Effector memory CD4-positive, alpha-beta T cell (primary cell): ENCODE data around the gene HOOK1.

ENCODE experiments used
- DNase-seq, 3 donors: peaks; one replicate each; pipeline ENCODE4 v3.0.0-alpha.2; 2020
- H3K27ac ChIP-seq: 2 replicates; pipeline ENCODE4 v1.7.0; 2013; ENCODE audit warnings: mild to moderate bottlenecking, low read length, moderate library complexity; ENCODE audit not compliant: insufficient read depth, poor library complexity, severe bottlenecking
- H3K27me3 ChIP-seq: replicated peaks from 2 replicates; pipeline ENCODE4 v1.7.0; 2013; ENCODE audit warnings: mild to moderate bottlenecking, low read length; ENCODE audit not compliant: insufficient read depth, control insufficient read depth, poor library complexity, severe bottlenecking
- H3K36me3 ChIP-seq: 2 replicates; pipeline ENCODE4 v1.7.0; 2013; ENCODE audit warnings: mild to moderate bottlenecking, low read length, moderate library complexity; ENCODE audit not compliant: control insufficient read depth, insufficient read depth
- H3K4me1 ChIP-seq: 2 replicates; pipeline ENCODE4 v1.7.0; 2013; ENCODE audit warnings: low read length, mild to moderate bottlenecking; ENCODE audit not compliant: control insufficient read depth, insufficient read depth, poor library complexity, severe bottlenecking
- H3K4me3 ChIP-seq: 2 replicates; pipeline ENCODE4 v1.7.0; 2013; ENCODE audit warnings: low read length, low read depth, mild to moderate bottlenecking; ENCODE audit not compliant: insufficient read depth, poor library complexity, severe bottlenecking
- H3K9me3 ChIP-seq: 2 replicates; pipeline ENCODE4 v1.7.0; 2013; ENCODE audit warnings: mild to moderate bottlenecking, low read length, moderate library complexity; ENCODE audit not compliant: control insufficient read depth

Gene HOOK1

DNA sequence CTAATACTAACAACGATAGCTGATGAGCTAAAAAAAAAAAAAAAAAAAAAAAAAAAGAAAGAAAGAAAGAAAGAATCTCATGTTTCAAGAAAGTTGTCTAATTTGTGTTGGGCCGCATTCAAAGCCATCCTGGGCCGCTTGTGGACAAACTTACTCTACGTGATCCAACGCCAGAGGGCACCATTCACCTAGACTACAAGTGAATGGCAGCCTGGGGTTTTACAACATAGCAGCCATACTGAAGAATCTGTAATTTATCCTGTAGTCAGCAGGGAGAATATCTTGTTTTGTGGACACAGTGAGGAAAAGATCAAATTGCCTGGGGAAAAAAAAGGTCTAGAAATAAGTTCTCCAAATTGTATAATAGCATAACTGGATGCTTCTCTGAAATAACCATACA lies 64.8 kb downstream of the HOOK1 start:
- no peaks in the 10 kb centered on the region for H3K36me3 ChIP-seq
- H3K27ac ChIP-seq: no peak overlapping the region
- no peaks in the 10 kb centered on the region for H3K4me1 ChIP-seq
- DNase-seq: no peak
- H3K27me3 ChIP-seq: no peaks in the 10 kb centered on the region
- H3K9me3 ChIP-seq: no peaks in the 10 kb centered on the region
- no peak overlapping the region for H3K4me3 ChIP-seq

DNA sequence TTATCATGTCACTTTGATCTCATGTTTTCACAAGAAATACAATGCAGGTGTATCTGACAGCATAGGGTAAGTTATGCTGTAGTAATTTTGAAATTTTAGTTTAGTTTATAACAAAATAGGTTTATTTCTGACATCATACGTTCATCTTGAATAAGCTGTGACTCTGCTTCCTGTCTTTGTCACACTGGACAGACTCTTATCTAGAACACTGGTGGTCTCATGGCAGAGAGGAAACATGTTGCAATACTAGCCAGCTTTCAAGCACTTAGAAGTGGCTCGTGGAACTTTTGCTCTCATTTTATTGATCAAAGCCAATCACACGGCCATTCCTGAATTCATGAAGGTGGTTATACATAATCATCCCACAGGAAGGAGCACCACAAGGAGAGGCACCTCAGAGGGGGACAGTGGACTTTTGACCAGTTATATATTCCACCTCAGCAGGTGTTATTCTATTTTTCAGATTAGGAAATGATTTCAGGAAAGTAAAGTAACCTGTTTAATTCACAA lies 65.3 kb downstream of the HOOK1 start:
- H3K4me3 ChIP-seq: no peak overlapping the region
- H3K4me1 ChIP-seq: no peaks in the 10 kb centered on the region
- no peaks in the 10 kb centered on the region for H3K9me3 ChIP-seq
- H3K36me3 ChIP-seq: no peaks in the 10 kb centered on the region
- no peak overlapping the region for H3K27ac ChIP-seq
- H3K27me3 ChIP-seq: no peaks in the 10 kb centered on the region
- DNase-seq: no peak

DNA sequence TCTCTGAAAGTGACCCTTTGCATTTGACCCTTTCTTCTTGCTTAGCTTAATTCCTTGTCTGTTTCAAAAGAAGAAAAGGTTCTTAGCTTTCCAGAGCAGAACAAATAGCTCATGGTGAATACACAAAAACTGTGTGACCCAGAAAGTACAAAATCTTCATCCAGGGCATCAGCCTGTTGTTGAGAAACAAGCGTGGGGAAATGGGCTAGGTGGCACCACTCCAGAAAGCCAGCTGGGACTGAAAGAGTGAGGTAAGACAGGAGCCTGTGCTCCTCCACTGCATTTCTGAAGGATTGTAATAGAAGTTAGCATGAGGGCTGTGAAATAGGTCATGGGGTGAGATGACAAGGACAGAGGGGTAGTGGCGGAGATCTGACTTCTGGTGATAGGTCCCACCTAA lies 66.0 kb downstream of the HOOK1 start:
- no peaks in the 10 kb centered on the region for H3K4me1 ChIP-seq
- no peak for DNase-seq
- H3K4me3 ChIP-seq: no peak overlapping the region
- H3K9me3 ChIP-seq: no peaks in the 10 kb centered on the region
- H3K27me3 ChIP-seq: no peaks in the 10 kb centered on the region
- no peak overlapping the region for H3K27ac ChIP-seq
- H3K36me3 ChIP-seq: no peaks in the 10 kb centered on the region

DNA sequence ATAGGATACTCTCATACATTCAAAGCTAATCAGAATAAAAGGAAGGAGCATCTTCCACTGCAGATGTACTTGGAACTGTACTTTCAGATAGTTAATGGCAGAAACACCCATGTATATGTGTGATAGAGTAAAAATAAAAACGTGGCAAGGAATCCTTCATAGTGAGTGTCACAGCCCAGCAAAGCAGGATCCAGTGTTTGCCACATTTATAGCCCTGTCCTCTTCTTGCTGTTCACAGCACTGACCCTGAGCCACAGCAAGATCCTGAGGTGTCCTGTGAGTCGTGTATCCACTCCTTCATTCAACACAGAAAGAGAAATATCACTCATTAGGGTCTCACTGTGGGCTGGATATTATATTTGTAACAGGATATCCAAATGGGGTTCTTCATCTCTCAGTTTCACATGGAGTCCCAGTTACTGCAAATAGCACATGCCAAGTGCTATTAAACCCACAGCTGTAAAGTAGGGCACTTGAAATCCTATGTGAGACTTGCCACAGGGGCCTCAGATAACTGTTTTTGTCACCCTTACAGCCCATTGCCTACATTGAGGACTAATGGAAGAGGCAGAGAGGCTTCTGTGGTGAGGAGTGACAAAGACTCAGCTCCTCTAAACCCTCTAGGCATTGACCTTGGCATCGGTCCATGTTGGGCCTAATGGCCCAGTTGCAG lies 70.5 kb downstream of the HOOK1 start:
- Histone ChIP-seq H3K36me3 (no peaks in the 10 kb centered on the region), H3K27me3 (no peaks in the 10 kb centered on the region), H3K27ac (no peak overlapping the region), H3K4me1 (no peaks in the 10 kb centered on the region), H3K9me3 (no peaks in the 10 kb centered on the region), H3K4me3 (no peak overlapping the region)
- no peak for DNase-seq

DNA sequence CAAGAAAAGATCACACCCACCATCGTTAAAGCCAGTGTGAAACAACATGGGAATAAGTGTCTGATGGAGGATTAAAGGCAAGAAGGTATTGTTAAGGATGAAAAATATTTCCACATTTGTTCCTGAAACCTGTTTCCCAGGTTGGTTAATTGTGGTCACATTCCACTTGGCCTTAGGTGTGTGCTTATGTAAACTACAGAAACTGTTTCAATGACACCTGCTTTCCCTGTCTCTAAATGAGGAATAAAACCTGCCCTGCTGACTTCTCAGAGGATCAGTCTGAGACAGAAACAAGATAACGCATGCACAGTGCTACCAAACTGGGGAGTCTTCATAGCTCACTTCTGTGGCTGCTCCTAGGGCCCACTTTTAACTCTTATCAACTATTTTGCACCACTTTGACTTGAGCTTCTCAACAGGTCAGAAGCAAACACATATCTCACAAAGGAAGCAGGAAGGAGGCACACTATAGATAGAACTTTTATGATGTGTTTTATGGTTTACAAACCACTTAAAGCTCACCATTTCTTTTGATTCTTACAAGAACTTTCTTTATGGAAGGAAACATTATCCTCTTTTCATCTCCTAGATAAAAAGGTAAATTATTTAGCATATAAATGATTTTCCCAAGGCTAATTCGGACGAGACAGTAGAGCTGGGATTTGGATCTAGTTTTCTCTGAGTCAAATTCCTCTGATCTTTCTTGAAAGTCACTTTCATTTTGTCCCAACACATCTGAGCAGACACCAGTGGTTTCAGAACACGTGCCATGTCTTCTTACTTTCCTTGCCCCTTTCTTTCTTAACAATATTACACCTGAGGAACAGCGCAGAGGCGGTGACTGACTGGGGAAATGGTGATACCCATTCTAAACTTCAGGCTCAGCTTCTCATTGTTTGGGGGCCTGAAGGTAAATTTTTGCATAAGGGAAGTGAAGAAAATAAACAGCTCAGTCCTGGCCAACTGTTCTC lies 78.4 kb downstream of the HOOK1 start:
- DNase-seq: no peak
- Histone ChIP-seq H3K4me3 (no peak overlapping the region), H3K27me3 (no peaks in the 10 kb centered on the region), H3K27ac (no peak overlapping the region), H3K9me3 (no peaks in the 10 kb centered on the region), H3K36me3 (no peaks in the 10 kb centered on the region), H3K4me1 (no peaks in the 10 kb centered on the region)

DNA sequence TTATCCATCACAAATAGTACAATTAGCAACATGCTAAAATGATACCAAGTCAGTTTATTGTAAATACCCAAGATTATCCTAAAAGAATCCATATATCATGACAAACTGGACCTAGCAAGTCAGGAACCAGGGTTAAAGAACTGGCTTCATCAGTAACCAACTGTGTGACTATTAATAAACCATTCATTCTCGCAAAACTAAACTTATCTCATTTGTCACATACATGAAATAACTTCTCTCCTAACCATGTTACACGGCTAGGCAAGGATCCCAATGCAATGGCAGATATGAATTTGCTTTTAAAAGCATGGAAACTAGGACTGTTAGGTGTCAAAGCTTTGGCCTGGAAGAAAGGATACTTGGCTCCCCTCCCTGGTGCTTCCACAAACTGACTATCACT lies 82.4 kb downstream of the HOOK1 start:
- no peaks in the 10 kb centered on the region for H3K4me1 ChIP-seq
- no peaks in the 10 kb centered on the region for H3K9me3 ChIP-seq
- H3K4me3 ChIP-seq: no peak overlapping the region
- no peak for DNase-seq
- H3K27me3 ChIP-seq: no peaks in the 10 kb centered on the region
- no peak overlapping the region for H3K27ac ChIP-seq
- H3K36me3 ChIP-seq: no peaks in the 10 kb centered on the region

DNA sequence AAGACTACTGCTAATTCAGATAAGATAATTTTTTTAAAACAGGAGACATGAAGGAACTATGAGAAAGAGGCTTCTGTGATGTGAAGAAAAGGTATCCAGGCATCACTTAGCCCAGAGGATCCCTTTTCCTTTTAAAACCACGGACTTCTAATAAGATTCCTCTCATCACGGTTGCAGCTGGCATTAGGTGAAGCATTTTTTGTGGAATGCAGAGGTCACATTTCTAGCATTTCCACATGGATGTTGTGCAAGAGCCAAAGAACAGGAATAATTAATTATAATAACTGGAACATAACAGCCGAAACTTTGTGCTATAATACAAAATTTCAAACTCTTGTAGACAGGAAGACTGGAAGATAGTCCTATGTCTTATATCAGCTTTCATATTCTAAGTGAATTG lies 84.2 kb downstream of the HOOK1 start:
- no peaks in the 10 kb centered on the region for H3K4me1 ChIP-seq

DNA sequence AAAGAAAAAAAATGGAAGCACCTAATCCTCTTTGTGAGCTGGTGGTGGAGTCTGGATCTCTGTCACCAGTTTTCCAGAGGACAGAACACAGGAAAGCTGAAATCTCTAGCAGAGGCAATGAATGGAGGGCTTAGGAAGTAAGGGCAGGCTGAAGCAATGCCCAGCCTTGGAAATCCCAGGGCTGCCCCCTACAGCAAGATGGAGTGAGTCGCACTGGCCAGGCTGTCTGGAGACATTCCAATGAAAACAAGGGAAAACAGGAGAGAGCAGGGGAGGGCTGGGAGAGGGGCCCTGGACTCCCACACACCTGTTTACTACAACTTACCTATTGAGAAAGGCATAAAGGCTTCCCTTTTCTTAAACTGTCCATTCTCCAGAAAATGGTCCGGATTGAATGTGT lies 85.9 kb downstream of the HOOK1 start:
- Histone ChIP-seq H3K36me3 (no peaks in the 10 kb centered on the region), H3K27ac (no peak overlapping the region), H3K4me3 (no peak overlapping the region), H3K27me3 (no peaks in the 10 kb centered on the region), H3K4me1 (no peaks in the 10 kb centered on the region), H3K9me3 (no peaks in the 10 kb centered on the region)
- DNase-seq: no peak

More for the DNA sequence above, 84.2 kb downstream of the HOOK1 start:
- H3K27me3 ChIP-seq: no peaks in the 10 kb centered on the region
- no peak overlapping the region for H3K4me3 ChIP-seq
- H3K9me3 ChIP-seq: no peaks in the 10 kb centered on the region
- DNase-seq: no peak
- no peaks in the 10 kb centered on the region for H3K36me3 ChIP-seq
- H3K27ac ChIP-seq: no peak overlapping the region

DNA sequence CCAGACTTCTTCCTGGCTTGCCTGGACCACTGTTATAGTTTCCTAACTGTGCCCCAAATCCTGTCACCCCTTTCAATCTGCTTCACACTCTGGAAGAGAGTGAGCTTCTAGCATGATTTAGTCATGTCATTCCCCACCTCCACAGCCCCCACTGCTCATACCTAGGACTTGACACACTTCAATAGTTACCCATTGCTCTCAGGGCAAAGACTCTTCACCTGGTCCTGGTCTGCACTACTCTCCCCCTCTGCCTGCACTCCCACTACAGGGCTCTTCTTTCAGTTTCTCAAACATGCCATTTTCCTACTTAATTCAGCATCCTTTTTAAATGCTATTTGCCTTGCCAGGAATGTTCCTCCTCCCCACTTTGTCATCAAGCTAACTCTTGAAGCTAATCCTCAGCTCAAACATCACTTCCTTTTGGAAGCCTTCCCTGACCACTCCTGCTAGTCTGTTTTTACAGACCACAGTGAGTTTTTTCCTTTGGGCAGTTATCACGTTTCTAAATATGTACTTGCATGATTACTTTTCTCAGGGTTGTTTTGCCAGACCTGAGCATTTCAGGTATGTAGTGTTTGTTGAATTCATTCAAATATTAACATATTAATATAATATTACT lies 87.1 kb downstream of the HOOK1 start:
- no peaks in the 10 kb centered on the region for H3K9me3 ChIP-seq
- no peak for DNase-seq
- H3K27ac ChIP-seq: no peak overlapping the region
- no peak overlapping the region for H3K4me3 ChIP-seq
- no peaks in the 10 kb centered on the region for H3K27me3 ChIP-seq
- H3K4me1 ChIP-seq: no peaks in the 10 kb centered on the region
- H3K36me3 ChIP-seq: no peaks in the 10 kb centered on the region
